ENCODE measurements around the gene HSPD1.

DNA sequence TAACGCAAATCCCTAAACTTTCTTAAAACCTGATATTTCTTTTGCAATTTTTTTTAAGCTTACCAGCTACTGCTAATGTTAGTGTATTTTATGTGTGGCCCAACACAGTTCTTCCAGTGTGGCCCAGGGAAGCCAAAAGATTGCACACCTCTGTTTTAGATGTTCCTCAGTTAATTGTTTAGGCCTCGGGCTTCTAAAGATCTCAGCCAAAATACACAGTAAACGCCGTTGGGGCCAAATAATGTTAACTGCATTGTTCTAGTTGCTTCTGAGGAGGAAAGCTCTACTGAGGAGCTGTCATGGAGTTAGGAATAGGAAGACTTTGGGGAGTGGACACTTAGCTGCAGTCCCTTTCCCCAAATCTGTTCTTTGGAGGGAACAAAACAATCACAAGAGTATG lies 2.6 kb upstream of the HSPD1 start:
- TF ChIP-seq CTCF (tag by site-specific recombination; IDR thresholded peaks at IDR 0.05) (no peak), RBAK (tag by site-specific recombination; IDR thresholded peaks at IDR 0.05) (no peak), YY1 (tag by site-specific recombination; IDR thresholded peaks at IDR 0.05) (no peak), ZNF785 (tag by site-specific recombination; IDR thresholded peaks at IDR 0.05) (no peak), ZNF274 (IDR thresholded peaks at IDR 0.05; ENCODE audit: low read length) (no peak), ZNF274 (tag by site-specific recombination; IDR thresholded peaks at IDR 0.05; ENCODE audit: borderline replicate concordance) (no peak)
